ENCODE data around the gene SLC41A3.

DNA sequence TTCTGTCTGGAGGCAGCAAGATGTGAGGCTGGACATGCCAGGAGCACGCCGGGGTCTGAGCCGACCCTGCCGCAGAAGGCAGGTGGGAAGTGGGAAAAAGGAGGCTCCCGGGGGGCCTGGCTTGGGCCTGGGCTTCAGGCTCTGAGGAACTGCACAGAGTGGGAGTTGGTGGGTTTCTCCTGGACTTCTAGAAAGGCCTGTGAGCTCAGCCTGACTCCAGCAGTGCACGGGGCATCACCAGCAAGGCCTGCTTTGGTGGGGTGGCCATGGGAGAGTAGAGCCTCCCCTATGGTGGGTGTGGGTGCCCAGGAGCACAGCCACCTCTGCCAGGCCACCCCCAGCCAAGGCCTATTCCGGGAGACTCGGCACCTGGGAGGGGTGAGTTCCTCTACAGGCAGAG lies 18.1 kb upstream of the SLC41A3 start:
- TF ChIP-seq, protein P1, sequence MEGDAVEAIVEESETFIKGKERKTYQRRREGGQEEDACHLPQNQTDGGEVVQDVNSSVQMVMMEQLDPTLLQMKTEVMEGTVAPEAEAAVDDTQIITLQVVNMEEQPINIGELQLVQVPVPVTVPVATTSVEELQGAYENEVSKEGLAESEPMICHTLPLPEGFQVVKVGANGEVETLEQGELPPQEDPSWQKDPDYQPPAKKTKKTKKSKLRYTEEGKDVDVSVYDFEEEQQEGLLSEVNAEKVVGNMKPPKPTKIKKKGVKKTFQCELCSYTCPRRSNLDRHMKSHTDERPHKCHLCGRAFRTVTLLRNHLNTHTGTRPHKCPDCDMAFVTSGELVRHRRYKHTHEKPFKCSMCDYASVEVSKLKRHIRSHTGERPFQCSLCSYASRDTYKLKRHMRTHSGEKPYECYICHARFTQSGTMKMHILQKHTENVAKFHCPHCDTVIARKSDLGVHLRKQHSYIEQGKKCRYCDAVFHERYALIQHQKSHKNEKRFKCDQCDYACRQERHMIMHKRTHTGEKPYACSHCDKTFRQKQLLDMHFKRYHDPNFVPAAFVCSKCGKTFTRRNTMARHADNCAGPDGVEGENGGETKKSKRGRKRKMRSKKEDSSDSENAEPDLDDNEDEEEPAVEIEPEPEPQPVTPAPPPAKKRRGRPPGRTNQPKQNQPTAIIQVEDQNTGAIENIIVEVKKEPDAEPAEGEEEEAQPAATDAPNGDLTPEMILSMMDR (IDR thresholded peaks at IDR 0.05) = no peak
- TF ChIP-seq POLR2A (IDR thresholded peaks at IDR 0.05) = no peak
- TF ChIP-seq POLR2AphosphoS5 (IDR thresholded peaks at IDR 0.05) = no peak
- TF ChIP-seq EP300 (IDR thresholded peaks at IDR 0.05; ENCODE audit: low read depth) = no peak

Measured in transverse colon (tissue), 4 donors.